Measurements from ENCODE around the gene MOCS3. TPM values are rescaled to one million over a fixed set of nuclear protein-coding genes. Genes with fewer than 3 reads are reported as not detected.
A peak's percentile ranks its signal among the peaks of the same experiment; 100 is the strongest.

MOCS3 gene
- total and polyA plus RNA-seq, 10 of the 15 experiments (the other 5 are each of a cell fraction or from before 2014, with no cell fraction given), result 0.87 to 5.9 (median 3.6) TPM

DNA sequence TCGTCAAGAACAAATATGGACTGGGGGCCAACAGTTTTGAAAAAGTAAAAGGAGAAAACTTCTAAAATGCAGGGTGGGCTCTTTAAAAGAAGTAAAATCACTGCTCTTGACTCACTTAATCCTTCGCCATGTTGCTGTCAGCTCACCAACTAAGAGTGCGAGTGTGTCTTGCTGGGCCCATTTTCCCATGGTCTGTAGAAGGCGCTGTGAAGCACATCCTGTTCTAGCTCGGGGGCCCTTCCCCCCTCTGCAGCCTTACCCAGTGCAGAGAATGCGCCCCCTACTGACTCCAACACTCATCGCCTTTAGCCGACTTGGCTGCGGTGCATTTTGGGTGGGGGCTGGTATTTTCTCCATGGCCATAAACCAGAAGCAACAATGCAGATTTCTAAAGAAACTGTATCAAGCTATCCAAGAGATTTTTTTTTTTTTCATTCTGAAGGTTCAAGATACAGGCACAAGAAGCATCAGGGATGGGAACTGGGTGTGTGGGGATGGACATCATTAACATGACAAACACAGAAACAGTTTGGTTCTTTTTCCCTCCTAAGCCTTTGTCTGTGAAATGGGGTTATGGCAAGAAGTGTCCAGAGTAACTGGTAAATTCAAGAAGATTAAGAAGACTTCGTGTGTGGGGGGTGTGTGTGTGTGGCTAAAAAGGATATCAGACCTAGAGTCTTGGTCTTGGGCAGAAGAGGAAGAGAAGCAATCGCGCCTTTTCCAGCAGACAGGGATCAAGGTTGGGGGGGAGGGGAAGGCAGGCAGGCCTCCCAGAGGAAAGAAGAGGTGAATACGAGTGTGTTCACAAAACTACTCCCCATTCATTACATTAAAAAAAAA lies 29.1 kb upstream of the MOCS3 start:
- peak overlapping the region; percentile 94 for H3K4me3 ChIP-seq
- no TSS peak for BruUV-seq (replicated peaks)
- peak overlapping the region; percentile 80 for H3K4me2 ChIP-seq (ENCODE audit: control insufficient read depth, insufficient read depth)
- TF ChIP-seq POU2F2 (IDR thresholded peaks at IDR 0.05; ENCODE audit: borderline replicate concordance, low read depth, low read length) (peak; percentile 83; the same call in 1 of the 3 replicates), MYC (IDR thresholded peaks at IDR 0.05; ENCODE audit: insufficient read depth, insufficient read length, insufficient replicate concordance, low read length, severe bottlenecking) (no peak), ATF3 (IDR thresholded peaks at IDR 0.05; ENCODE audit: borderline replicate concordance, extremely low read depth, low read depth, low read length) (peak; percentile 45; the same call in 1 of the 2 replicates), MTA2 (IDR thresholded peaks at IDR 0.05; ENCODE audit: low read depth) (no peak), NFXL1 (IDR thresholded peaks at IDR 0.05; ENCODE audit: borderline replicate concordance) (no peak), RELB (IDR thresholded peaks at IDR 0.05; ENCODE audit: low read depth) (peak; percentile 61; the same call in 1 of the 2 replicates), CBX5 (IDR thresholded peaks at IDR 0.05; ENCODE audit: low read depth) (peak; percentile 97), DPF2 (IDR thresholded peaks at IDR 0.05) (no peak), SP1 (IDR thresholded peaks at IDR 0.05; ENCODE audit: low read depth, low read length) (peak; percentile 70), POLR2AphosphoS5 (IDR thresholded peaks at IDR 0.05; ENCODE audit: low read length) (peak; percentile 55), RELA (IDR thresholded peaks at IDR 0.05; ENCODE audit: borderline replicate concordance, partially characterized antibody) (peak; percentile 96), BACH1 (IDR thresholded peaks at IDR 0.05; ENCODE audit: borderline replicate concordance) (0 out of 2 replicates have a peak, but pooled peaks have one; percentile 28), MYB (IDR thresholded peaks at IDR 0.05; ENCODE audit: borderline replicate concordance, low read depth, low read length) (no peak), TBL1XR1 (IDR thresholded peaks at IDR 0.05; ENCODE audit: low read depth, low read length) (peak; percentile 91)
- TF ChIP-seq, protein P1, sequence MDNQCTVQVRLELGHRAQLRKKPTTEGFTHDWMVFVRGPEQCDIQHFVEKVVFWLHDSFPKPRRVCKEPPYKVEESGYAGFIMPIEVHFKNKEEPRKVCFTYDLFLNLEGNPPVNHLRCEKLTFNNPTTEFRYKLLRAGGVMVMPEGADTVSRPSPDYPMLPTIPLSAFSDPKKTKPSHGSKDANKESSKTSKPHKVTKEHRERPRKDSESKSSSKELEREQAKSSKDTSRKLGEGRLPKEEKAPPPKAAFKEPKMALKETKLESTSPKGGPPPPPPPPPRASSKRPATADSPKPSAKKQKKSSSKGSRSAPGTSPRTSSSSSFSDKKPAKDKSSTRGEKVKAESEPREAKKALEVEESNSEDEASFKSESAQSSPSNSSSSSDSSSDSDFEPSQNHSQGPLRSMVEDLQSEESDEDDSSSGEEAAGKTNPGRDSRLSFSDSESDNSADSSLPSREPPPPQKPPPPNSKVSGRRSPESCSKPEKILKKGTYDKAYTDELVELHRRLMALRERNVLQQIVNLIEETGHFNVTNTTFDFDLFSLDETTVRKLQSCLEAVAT (IDR thresholded peaks at IDR 0.05), result peak; percentile 67
- TF ChIP-seq, protein P2, sequence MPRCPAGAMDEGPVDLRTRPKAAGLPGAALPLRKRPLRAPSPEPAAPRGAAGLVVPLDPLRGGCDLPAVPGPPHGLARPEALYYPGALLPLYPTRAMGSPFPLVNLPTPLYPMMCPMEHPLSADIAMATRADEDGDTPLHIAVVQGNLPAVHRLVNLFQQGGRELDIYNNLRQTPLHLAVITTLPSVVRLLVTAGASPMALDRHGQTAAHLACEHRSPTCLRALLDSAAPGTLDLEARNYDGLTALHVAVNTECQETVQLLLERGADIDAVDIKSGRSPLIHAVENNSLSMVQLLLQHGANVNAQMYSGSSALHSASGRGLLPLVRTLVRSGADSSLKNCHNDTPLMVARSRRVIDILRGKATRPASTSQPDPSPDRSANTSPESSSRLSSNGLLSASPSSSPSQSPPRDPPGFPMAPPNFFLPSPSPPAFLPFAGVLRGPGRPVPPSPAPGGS (IDR thresholded peaks at IDR 0.05; ENCODE audit: borderline replicate concordance, insufficient read depth, low read depth, low read length, poor library complexity, severe bottlenecking), result no peak

More for the DNA sequence above, 29.1 kb upstream of the MOCS3 start:
- peak; percentile 86 for FAIRE-seq
- SMC1A ChIA-PET (ENCODE audit: uncharacterized antibody, unreplicated experiment), result interaction anchor here (0.7 to 8.2 kb wide), 21 partner anchors 9 to 136 kb away, joined by 3 to 90 read pairs (median 6); partner anchors contain the start of genes BCAS4, DPM1 and MOCS3
- POLR2A ChIA-PET, result interaction anchor here (0.9 to 6.0 kb wide), 16 partner anchors 9 to 139 kb away, joined by 3 to 67 read pairs (median 6); partner anchors contain the start of gene BCAS4
- H4K20me1 ChIP-seq (ENCODE audit: control insufficient read depth, insufficient read depth), result no peaks in the 10 kb centered on the region
- CTCF ChIA-PET, result interaction anchor here (0.6 to 13.0 kb wide), 35 partner anchors 10 to 1628 kb away, joined by 3 to 336 read pairs (median 4); partner anchors contain the start of genes BCAS4, DPM1 and MOCS3
- DNase-seq (ENCODE audit: low read depth, low spot score), result peak; percentile 88
- peak overlapping the region; percentile 70 for H3K27ac ChIP-seq (ENCODE audit: control insufficient read depth, insufficient read depth)
- WGBS (ENCODE audit: insufficient coverage, insufficient replicate concordance, low lambda C conversion rate, missing lambda C conversion rate), result 1% methylated on average over 13 of the region's 13 CpGs
- H3K79me2 ChIP-seq (ENCODE audit: control insufficient read depth, insufficient read depth, low read length), result peaks cover 61% of the 10 kb centered on the region
- ATAC-seq, result peak; percentile 83
- no peaks in the 10 kb centered on the region for H3K9me3 ChIP-seq (replicated peaks; ENCODE audit: control insufficient read depth, insufficient read depth, low read length)
- H3K27me3 ChIP-seq (replicated peaks in 1 of 2; ENCODE audit: control insufficient read depth in 2 of 2, insufficient read depth in 2 of 2, low read length in 1 of 2), result no peaks in the 10 kb centered on the region
- peaks cover 0 to 21% of the 10 kb centered on the region in 2 experiments; a peak in 3 of 4 replicates for H3K36me3 ChIP-seq (ENCODE audit: control insufficient read depth in 2 of 2, insufficient read depth in 2 of 2, low read length in 1 of 2)
- H2AFZ ChIP-seq (ENCODE audit: control insufficient read depth, low read depth, low read length), result no peak overlapping the region
- peak overlapping the region; percentile 70 for H3K9ac ChIP-seq (ENCODE audit: control insufficient read depth, insufficient read depth, low read length)
- H3K4me1 ChIP-seq (ENCODE audit: control insufficient read depth, insufficient read depth, low read length), result peaks cover 5% of the 10 kb centered on the region; the same call in 1 of the 2 replicates
- RAD21 ChIA-PET (ENCODE audit: unreplicated experiment), result interaction anchor here (0.6 to 7.6 kb wide), 19 partner anchors 10 to 728 kb away, joined by 3 to 125 read pairs (median 6); partner anchors contain the start of genes BCAS4, DPM1 and MOCS3
- in situ Hi-C loops (cut with MboI) (no loop called here), intact Hi-C loops (cut with micrococcal nuclease; ENCODE audit: unreplicated experiment) (loop anchor here (1.0 kb wide), 1 partner anchor 135 kb away; no protein-coding TSS in a partner anchor)
